GM18517 (cell line): ENCODE data around the gene CHD9NB.
A peak's percentile ranks its signal among the peaks of the same experiment; 100 is the strongest.

ENCODE experiments used
- ATAC-seq: cut with Tn5 transposase; IDR thresholded peaks from one replicate; pipeline ENCODE4 v1.9.1; 2021; ENCODE audit warnings: mild to moderate bottlenecking, moderate library complexity; ENCODE audit not compliant: unreplicated experiment

CHD9NB gene

DNA sequence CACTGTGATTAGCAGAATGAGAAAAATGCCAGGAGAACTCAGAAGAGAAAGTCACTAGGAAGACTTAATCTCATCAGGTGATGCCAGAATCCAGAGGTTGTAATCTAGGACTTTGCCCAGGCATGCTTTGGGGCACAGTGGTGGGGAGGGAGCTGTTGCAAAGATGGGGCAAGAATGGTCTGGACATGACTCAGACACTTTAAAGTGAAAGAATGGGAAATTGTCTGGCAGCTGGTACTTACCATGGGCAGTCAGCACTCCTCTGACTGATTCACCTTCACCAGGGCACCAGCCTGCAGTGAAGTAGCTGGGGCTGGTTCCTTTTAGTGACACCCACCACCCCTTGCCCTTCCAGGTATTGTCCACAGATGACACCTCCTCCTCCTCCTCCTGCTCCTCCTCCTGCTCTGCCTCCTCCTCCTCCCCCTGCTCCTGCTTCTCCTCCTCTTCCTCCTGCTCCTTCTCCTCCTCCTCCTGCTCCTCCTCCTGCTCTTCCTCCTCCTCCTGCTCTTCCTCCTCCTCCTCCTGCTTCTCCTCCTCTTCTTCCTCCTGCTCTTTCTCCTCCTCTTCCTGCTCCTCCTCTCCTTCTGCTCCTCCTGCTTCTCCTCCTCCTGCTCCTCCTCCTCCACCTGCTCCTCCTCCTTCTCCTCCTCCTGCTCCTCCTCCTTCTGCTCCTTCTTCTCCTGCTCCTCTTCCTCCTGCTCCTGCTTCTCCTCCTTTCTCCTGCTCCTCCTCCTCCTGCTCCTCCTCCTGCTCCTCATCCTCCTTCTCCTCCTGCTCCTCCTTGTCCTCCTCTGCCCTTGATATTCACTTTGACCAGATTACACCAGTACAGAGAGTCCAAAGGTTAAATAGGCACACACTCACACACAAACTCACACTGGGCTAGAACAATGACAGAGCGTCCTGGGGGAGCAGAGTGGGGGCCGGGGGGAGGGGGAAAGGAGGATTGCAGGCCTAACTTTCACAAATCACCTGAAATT, at the start of gene CHD9NB:
Gene CHD9NB (minus strand): TSS at position 379 of the 983 bp plus-strand sequence. CDS start 8,739 bp downstream, outside the sequence.
- ATAC-seq, result peak; percentile 36

DNA sequence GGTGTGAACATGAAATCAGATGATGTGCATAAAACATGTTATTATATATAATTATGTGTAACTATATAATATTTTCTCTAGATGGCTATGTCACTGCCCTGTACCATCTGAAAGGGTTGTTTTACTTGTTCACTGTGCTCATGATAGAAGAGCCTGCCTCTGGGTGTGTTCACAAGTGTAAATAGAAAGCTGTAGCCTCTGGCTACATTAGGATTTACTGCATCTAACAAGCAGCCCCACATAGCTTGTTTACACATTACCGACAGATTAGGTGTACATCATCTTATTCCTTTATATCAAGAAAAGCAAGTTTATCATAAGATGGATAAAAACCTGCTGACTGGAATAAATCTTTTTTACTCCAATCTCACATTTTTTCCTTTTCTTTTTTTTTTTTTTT, 48.2 kb upstream of the CHD9NB start:
- ATAC-seq, result no peak

DNA sequence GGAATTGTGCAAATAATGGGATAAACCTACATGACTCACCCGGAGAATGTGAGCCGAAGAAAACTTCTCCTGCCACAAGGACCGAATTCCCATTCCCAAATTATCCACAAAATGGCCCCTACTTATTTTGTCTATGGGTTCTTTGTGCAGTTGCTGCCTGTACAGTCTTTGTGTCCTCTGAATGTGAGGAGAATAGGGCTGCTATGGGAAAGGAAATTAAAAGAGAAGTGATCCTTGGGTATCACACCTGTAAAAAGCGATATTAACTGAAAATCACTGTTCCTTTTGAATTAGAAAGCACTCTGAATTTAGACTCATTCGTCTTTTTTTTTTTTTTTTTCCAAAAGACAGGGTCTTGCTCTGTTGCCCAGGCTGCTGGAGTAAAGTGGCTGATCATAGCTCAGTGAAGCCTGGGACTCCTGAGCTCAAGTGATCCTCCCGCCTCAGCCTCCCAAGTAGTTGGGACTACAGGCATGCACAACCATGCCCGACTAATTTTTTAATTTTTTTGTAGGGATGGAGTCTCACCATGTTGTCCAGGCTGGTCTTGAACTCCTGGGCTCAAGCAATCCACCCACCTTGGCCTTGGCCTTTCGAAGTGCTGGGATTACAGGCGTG, 47.5 kb upstream of the CHD9NB start:
- no peak for ATAC-seq

DNA sequence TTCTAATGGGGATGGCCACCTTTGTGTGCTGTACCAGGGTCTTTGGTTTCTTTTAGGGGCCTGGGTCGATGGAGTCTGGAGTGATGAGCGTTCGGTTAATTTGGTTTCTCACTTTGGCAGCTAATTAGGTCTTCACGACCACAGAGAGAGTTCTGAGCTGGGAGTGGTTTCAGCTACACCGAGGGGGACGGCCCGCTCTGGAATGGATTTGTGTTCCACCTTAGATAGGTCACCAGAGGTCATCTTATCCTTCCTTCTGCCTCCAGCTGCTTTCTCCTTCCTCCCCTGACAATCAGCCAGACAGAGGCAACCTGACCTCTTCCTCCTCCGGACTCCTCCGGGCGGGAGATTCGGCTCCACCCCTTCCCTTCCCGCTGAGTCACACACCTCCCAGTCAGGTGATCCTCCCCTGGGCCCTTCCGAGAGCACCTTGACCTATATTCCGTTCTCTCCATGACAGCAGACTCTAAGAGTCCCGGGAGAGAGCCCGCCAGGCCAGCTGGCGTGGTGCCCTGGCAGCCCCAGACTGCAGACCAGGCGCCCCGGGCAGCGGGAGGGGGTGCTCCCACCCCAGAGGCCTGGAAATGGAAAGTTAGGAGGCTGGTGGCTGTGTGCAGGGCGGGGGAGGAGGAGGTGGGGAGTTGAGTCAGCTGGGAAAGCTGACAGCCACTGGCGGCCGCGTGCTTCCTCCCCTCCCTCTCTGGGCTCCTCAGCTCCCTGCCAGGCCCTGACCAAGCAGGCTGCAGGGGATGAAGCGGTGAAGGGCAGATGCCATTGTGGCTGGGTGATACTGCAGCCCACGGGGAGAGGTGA, 46.8 kb upstream of the CHD9NB start:
- peak; percentile 48 for ATAC-seq

DNA sequence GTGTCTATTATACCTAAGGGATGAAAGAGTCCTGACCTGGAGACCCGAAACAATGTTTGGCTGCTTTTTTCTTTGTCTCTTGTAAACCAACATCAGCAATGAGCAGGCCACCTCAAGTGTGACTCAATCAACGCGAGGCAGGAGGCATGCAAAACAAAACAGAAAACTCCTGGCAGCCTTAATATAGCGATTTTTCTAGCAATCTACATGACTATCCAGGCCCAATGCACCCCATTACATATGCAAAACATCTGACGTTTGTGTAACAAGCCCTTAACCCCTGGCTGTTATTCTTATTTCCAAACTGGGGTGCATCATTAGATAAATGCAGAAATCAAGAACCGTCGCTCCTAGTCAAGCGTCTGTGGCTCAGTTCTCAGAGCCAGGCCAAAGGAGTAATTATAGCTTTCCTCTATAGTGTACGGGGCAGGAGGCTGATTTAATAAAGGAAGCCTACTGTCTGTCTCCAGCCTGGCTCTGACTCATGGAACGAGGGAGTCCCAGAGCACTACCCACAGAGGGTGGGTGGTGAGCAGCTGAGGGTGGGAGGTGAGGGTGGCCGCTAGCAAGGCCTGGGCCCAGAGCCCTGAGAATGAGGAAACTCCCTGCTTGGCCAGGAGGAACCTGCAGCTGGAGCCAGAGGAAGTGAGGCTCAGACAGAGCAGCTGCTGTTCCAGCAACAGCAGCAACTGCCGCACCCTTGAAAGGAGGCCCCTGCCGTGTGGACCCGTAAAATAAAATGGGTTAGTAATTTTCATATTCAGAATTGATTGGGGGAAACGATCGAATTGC, 46.0 kb upstream of the CHD9NB start:
- peak; percentile 68 for ATAC-seq

DNA sequence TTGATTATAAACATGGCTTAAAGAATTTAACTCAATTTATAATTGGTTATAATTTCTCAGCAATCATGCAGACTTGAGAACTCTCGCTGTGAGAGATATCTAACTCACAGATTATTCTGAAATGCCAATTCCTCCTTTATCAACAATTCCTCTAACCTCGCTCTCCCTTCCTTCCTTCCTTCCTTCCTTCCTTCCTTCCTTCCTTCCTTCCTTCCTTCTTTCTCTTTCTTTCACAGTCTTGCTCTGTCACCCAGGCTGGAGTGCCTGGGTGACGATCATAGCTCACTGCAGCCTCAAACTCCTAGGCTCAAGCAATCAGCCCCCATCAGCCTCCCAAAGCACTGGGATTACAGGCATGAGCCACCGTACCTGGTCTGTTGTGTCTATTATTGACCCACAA, 44.5 kb upstream of the CHD9NB start:
- ATAC-seq, result no peak

DNA sequence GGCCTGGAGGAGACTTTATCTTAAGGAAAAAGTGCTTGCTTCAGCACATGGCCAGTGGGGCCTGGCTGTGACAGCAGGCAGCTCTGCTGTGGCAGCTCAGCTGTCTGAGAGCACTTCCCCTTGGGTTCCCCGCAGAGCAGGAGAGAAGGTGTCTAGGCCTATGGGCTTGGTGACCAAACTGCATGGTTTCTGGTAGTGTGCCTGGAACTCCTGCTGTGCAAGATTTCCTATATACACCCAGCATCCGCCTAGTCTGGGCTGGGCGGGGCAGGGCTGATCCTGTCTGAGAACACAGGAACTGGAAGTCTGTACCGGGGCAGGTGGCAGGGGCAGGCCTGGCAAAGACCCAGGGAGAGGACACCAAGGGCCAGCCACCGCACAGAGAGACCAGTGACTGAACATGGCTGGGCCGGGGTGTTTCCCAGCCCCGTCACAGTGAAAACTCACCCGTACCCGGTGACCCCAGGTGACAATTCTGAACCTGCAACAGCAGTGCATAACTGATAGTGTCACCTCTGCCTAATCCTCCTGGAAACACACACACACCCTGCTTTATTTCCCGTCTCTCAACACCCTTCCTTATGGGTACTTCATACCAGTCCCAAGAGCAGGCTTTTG, 41.4 kb upstream of the CHD9NB start:
- ATAC-seq, result peak; percentile 39

DNA sequence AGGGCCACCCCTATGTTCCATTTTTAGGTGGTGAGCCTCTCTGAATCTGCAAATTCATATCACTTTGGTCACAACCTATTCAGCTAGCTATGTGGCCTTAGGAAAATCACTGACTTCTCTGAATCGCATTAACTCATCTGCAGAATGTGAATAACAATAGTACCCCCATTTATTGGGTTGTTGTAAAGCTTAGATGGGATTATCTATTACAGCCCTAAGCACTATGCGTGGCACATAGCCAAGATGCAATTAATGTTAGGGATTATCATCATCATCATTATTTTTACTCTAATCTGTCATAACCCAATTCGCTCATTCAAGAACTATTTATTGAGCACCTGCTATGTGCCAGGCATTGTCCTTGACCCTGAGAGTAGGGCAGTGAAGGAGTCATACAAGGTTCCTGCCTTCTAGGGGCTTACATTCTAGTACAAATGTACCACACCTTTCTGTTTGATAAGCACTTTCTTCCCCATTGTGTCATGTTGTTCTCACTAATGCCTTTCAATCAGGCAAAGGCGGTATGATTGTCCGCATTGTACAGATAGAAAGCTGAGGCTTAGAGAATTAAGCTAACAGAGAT, 40.6 kb upstream of the CHD9NB start:
- ATAC-seq, result no peak

DNA sequence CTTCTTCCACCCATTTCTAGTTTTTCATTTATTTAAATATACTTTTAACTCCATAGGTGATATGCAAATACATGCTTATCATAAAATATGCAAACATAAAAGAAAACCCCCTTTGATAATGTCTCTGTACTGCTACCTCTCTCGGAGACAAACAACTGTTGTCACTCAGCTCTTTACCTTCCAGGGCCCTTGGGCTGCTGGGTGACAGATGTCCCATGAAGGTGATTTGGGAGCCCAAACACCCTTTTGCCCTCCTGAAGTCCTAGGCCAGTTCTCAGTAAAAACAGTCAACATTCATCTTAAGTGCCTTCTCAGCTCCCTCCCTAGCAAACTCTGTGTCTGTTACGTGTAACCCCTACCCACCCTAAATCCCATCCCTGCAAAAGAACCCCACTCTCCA, 39.6 kb upstream of the CHD9NB start:
- ATAC-seq, result no peak

DNA sequence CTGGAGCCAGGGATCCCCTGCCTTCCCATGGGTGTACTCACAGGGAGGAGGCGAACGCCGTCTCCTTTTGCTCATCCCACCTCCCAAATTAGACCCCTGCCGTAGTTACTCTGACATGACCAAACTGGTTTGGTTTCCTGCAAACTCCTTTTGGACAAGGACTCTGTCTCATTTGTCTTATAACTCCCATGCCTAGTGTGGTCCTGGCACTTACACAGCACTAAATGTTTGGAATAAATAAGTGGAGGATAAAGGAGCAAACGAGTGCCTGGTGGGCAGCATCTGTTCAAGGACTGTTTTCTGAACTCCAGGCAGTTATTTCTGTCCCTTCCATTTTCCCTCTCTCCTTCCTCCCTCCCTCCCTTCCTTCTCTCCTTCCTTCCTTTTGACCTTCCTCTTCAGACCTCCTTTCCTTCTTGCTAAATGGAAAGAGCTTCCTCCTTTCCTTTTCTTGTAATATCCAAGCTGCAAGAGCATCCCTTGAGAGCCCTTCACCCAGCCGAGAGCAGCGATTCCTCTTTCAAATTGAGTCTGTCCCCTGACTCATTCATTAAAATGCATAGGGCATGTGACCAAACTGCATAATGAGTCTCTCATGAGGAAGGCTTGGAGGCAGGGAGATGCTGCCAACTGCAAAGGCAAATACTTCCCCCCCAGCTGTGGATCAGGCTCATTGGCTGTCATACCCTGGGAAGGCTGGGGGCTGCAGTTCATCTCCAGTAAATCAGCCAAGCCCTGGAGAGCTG, 38.9 kb upstream of the CHD9NB start:
- ATAC-seq, result peak; percentile 59

DNA sequence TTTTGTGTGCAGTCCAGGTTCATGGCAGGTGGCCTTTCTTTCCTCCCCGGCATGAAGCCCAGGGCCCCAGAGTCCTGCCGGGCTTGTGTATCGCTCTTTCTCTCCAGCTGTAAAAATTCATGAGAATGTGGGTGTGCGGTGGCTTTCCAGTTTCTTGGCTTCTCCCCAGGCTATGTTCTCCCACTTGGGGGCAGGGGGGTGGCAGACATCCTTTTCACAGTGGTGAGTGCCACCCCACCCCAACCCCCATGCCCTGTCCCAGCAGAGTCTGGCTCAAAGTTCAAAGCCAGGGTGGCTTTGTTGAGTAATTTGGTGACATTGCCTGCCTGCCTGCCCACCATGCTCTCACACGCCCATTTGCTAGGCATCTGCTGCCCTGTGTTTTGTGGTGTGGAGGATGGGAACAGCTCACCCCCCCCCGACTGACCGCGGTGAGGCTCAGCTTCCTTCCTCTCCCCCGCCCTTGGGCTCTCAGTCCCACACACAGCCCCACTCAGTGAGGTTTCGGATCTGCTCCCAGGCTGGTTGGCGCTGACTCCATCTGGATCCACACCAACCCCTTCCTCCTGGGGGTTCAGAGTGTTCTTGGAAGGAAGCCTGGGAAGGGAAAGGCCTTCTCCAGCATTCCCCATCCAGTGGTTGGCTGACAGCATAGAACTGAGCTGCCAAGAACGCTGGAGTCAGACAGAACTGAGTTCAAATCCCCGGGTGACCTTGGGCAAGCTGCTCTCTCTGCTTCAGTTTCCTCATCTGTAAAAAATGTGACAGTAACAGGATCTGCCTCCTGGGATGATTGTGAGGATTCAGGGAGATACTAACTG, 38.1 kb upstream of the CHD9NB start:
- peak; percentile 46 for ATAC-seq

DNA sequence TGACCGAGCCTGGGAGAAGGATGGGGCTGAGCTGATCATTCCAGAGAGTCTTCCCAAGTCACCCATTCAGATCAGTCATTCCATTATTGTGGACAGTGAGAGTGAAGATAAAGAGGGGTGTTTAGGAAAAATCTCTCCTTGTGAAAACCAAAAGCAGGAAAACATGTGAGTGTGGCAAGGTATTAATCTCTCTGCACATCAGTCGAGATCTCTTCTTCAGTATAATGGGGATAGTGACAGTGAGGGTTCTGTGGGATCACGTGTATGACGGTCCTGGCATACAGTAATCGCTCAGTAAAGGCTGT, 37.5 kb upstream of the CHD9NB start:
- no peak for ATAC-seq

DNA sequence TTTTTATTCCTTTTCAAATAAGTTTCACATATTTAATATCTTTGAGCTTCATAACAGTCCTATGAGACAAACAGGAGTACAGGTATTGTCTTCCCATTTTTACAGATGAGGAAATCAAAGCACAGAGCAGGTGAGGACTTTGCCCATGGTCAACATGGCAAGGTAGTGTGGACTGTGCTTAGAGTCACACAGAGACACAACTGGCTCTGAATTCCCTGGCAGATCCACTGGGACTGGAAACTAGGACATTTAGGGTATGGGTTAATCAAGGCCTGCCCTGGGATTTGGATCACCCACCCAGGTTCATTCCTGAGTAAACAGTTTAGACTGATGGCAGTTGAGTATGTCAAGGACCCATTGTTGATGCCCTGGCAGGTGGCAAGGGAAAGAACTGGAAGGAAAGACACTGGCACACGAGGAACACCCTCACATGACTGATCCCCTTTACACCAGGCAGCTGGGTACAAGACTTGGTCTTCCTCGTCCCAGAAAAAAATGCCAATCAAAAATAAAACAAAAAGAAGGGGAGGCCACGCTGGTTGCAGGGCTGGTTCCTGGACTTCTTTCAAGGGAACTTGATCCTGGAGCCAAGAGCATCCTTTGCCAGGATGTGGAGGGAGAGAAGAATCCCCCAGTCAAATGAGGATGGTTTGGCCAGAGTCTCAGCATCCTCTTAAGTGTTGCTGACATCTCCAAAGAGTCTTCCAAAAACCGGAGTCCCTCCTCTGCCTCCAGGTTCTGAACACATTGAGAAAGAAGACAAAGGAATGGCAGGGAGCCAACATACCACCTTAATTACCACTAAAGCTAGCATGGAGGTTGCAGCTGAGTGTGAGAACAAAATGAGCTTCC, 37.0 kb upstream of the CHD9NB start:
- no peak for ATAC-seq

DNA sequence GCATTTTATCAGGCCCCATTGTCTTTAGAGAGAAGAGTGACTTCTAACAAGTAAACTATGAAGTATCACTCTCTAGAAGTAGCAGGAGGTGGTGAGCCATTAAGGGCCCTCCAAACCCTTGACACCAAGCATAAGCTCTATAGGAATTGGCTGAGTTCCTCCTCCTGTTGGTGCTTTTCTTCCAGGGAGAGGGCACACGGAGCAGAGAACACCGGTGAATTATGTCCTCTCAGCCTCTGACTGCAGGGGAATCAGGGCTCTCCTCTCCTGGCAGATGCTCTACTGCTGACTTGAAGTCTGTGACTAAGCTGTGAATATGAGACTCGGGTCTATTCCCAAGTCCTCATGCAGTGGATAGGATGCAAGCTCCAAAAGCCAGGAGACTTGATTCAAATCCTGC, 34.4 kb upstream of the CHD9NB start:
- no peak for ATAC-seq

DNA sequence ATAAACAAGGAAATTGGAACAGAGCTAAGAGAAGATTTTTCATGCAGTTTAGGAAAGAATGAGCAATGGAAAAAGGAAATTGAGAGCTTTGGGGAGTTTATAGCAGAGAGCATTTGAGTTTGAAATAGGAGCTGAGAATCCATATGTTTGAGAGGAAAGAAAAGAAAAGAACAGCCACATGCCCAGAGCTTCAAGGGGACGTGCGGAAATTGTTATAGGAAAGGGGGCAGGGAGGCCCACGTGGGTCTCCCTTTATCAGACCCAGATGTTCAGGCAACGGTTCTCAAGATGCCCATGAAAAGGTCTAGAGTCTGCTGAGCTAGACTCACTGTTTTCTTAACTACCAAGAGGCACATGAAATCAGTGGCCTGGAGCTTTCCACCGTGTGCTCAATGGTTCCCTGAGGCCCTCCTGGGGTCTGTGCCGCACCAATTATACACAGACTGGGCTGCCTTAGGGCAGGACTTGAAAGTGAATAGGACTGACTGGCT, 33.3 kb upstream of the CHD9NB start:
- ATAC-seq, result no peak

DNA sequence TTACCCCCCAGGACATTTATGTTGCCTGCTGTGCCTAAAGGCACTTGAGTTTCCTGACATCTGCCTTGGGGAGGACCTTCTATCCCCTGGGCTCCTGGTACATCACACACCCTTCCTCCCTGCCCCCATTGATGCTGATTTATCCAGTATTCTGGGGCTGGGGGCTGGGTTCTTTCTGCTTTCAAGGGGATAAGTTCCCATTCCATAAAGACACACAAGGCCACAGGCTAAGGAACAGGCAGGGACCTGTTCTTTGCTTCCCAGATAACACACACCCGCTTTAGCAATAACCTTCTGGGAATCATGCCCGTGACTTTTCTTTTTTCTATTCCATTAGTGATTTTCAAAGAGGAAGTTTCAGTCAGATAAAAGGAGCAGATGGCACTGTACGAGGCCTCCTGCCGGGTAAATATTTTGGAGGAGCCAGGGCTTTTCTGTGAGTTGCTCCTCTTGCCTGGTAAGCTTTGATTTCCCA, 32.7 kb upstream of the CHD9NB start:
- no peak for ATAC-seq

DNA sequence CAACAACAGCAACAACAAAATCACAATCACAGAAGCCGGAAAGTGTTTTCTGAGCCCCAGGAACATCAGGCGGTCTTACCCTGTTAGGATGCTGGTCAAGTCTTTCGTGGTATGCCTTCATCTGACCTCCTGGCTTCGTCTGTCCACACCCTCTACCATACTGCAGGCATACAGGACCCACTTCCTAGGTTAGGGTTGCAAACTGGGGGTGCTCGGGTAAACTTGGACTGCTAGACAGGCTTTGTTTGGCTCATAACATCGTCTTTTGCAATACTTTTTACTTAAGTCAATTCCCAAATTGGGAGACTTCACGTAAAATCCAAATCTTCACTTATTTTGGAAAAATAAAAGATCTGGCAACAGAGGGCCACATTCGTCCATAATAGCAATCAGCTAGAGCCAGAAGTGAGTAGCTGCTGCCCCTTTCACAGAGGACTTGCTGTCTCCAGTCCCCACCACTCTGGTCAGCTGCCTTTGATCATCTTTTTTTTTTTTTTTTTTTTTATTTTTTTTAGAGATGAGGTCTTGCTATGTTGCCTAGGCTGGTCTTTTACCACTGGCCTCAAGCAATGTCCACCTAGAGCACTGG, 32.1 kb upstream of the CHD9NB start:
- no peak for ATAC-seq
